Activated CD4-positive, CD25-positive, alpha-beta regulatory T cell treated with anti-CD3 and anti-CD28 coated beads, Interleukin-2, amount 50 U/mL, for 24 hours (primary cell): ENCODE measurements around the gene PRRC2A.

Experiments used
- ATAC-seq, 2 donors: fragments of 150-1000 bp; cut with Tn5 transposase; one replicate each; pipeline ENCODE4 v1.10.0; 2021; ENCODE audit warnings: mild to moderate bottlenecking in 1 of 2, moderate library complexity in 1 of 2

The PRRC2A gene

GRCh38 chr6:31620586-31621319, at the start of gene PRRC2A:
PRRC2A (plus strand) TSS chr6:31620715; CDS start chr6:31622790, 2,075 bp downstream.
- ATAC-seq, result peak; percentile 57 to 63

- peak; percentile 51 to 54 for ATAC-seq
These were observed 48.2 kb upstream of the PRRC2A start, which contains the start of gene LTA for GRCh38 chr6:31572041-31572911. LTA (plus strand) TSS chr6:31572289; CDS start chr6:31572743, 454 bp downstream.

- ATAC-seq, result no peak
These were observed 47.0 kb upstream of the PRRC2A start for GRCh38 chr6:31573239-31574105.

GRCh38 chr6:31574106-31575061, 46.1 kb upstream of the PRRC2A start:
- ATAC-seq, result no peak

- peak; percentile 21 to 25 for ATAC-seq
These were observed 45.1 kb upstream of the PRRC2A start, which contains the start of gene TNF for GRCh38 chr6:31575335-31575901. TNF (plus strand) TSS chr6:31575565; CDS start chr6:31575742, 177 bp downstream.

GRCh38 chr6:31575952-31576685, 44.4 kb upstream of the PRRC2A start:
- no peak for ATAC-seq

- ATAC-seq, result no peak
These were observed 43.5 kb upstream of the PRRC2A start for GRCh38 chr6:31576897-31577578.

GRCh38 chr6:31577579-31577966, 42.9 kb upstream of the PRRC2A start:
- ATAC-seq, result no peak

- no peak for ATAC-seq
These were observed 42.1 kb upstream of the PRRC2A start for GRCh38 chr6:31578184-31579118.

GRCh38 chr6:31579119-31579505, 41.4 kb upstream of the PRRC2A start:
- no peak for ATAC-seq

GRCh38 chr6:31579546-31580437, 40.7 kb upstream of the PRRC2A start:
- no peak for ATAC-seq

- ATAC-seq, result no peak
These were observed 40.1 kb upstream of the PRRC2A start for GRCh38 chr6:31580438-31580740.

GRCh38 chr6:31580807-31581433, 39.6 kb upstream of the PRRC2A start:
- ATAC-seq, result peak; percentile 84

- no peak for ATAC-seq
These were observed 38.9 kb upstream of the PRRC2A start for GRCh38 chr6:31581434-31582229.

GRCh38 chr6:31582230-31582643, 38.3 kb upstream of the PRRC2A start, which contains the start of gene LTB:
LTB (minus strand) TSS chr6:31582424; CDS start chr6:31582417, 7 bp downstream.
- ATAC-seq, result peak; percentile 7 to 15

- ATAC-seq, result peak; percentile 11 to 15
These were observed 35.0 kb upstream of the PRRC2A start for GRCh38 chr6:31585491-31585890.
